HG03558 (cell line): ENCODE measurements around the gene ZNFX1.

Experiments used
- ATAC-seq: cut with Tn5 transposase; IDR thresholded peaks from one replicate; pipeline ENCODE4 v1.9.1; 2021; ENCODE audit warnings: moderate number of reproducible peaks; ENCODE audit not compliant: unreplicated experiment; ENCODE audit errors: extremely low read depth

Gene ZNFX1

GRCh38 chr20:49280463-49281058 lies 2.7 kb upstream of the ZNFX1 start:
- no peak for ATAC-seq

DNA sequence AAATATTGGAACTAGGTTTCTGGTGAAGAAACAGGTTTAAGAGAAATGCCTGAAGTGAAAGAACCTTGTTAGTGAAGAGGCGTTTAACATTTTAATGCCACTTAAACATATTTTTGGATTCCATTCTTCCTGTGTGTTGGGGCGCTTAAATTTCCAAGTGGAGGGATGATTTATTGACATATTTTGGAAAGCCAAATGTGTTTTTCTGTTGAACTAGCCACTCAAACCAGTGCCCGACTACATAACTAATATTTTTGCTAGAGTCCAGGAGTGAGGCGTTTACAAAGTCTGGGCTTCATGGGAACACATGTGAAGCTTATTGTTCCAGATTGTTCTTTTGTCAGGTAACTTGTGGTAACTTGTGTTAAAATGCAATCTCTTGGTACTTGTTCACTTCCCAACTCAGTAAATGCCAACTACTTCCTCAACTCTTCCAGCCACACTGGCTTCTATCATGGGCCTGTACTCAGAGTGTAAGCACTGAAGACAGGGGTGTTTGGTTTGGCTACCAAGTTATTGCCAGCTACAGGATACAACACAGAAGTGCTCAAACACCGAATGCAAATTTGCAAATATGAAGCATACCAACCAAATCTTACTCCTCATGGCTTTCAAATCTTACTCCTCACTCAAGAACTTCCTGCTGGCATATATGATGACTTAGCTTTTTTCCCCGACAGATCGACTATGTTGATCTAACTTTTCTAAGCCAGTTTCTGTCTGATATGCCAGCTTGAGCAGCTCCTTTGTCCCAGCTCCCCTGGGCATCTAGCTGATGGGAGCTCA lies 2.0 kb upstream of the ZNFX1 start:
- no peak for ATAC-seq

DNA sequence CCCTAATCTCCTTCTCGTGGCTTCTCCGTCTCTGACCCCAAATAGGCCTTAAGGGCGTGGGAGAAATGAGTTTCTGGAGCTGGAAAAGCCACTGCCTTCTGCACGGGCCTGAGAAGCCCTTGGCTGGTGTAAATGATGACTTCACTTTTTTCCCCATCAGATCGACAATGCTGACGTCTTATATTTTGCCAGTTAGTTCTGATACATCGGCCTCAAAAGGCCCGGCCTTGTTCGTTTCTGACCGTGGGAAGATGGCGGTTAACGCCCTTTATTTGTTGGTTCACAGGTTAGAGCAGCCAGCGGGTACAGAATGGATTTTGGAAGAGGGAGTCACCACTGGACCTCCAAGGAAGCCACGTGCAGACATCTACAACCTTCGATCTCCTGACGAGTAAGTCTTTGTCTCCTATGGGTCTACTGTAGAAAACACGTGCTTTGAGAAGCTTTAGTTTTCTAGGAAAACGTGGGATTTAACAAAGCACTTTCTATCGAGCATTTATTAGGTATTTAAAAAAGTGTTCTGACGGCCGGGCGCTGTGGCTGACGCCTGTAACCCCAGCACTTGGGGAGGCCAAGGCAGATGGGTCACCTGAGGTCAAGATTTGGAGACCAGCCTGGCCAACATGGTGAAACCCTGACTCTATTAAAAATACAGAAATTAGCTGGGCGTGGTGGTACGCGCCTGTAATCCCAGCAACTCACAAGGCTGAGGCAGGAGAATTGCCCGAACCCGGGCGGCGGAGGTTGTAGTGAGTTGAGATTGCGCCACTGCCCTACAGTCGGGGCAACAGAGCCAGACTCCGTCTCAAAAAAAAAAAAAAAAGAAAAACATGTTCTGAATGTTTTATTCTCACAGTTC lies 1.2 kb upstream of the ZNFX1 start:
- no peak for ATAC-seq

DNA sequence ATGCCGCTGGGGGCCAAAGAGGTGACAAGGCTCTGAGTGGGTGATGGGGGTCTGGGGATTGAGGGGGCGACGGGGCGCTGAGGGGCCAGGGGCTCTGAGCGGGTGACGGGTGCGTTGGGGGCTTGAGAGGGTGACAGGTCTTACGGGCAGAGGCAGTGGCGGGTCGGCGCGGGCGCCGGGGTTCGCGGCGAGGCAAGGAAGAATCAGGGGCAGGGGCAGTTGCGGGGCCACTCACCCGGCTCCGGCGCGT lies 146 bp downstream of the ZNFX1 start:
- ATAC-seq: no peak

DNA sequence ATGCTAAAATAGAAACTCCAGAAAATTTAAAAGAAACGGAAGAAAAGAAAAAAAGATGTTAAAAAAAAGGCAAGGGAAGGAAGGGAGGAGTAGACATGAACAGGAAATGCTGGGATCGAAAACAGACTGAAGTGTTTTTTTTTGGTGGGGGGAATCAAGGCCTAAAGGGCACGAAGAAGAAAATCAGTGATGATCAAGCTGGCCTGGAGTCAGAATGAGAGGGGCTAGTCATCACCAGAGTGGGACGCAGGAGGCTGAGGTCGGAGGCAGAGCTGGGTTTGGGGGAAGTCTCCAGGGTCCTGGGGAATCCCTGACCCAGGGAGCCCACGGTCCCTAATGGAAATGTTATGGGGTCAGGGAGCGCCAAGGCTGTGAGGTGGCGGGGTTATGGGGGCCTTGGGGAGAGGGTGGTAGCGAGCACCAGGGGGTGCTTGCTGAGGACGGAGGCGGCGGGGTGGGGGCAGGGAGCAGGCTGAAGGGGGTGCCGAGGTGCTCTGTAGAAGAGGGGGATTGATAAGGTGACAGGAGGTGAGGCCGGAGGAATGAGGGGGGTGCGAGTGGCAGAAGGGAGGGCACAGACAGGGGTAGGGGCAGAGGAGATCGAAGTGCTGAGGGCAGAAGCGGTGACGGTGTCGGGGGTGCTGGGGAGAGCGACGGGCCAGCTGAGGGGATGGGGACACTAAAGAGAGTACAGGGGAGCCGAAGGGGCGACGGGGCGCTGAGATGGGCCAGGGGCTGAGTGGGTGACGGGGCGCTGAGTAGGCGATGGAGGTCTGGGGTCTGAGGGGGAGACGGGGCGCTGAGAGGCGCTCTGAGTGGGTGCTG lies 684 bp downstream of the ZNFX1 start:
- no peak for ATAC-seq

DNA sequence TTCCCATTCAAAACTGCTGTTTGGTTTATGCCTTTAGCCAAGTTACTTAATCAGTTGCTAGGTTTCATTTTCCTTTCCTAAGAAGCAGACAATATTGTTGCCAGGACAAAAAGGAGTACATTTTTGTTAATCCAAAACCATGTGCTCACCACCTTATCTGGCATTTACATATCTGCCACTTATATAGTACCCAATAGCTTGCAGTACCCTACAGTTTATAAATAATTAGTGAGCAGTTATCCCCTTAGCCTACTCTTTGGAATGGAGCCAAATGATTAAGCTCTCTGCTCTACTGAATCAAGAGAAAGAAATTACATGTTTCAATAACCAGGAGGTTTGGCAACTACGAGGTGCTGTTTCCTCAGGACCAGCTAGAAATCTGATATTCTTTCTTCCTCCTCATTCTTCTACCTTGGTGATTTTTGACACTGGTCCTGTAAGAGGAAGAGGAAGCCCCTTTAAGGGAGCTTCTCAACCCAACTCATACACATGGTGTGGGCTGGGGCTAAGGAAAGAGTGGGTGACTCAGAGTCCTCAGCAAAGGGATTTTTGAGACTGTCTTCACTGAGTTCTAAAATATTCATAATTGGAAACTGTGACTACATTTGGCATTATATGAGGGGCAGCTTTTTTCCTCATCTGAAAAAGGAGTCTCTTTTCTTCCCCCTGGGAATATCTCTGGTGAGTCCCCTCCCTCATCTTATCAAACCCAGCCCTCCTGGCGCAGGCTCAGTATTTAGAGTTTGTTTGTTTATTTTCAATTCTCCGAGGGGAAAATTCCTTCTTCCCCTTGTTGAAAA lies 1.5 kb downstream of the ZNFX1 start:
- no peak for ATAC-seq

DNA sequence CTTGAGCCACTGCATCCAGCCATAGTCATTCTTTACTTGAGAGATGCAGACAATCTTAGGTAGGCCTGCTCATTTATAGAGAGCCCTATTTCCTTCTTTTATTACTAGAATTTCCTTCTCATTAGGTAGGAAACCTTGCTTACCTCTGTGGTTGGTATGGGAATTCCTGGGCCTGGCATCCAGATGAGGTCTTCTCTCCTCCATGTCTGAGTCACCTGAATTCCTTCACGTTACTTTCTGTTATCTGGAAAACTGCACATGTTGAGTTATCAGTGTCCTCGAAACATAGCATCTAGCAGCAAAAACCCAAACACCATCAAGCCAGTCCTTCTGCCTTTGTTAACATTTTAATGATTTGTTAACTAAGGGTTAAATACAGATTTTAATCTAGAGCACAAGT lies 2.2 kb downstream of the ZNFX1 start:
- no peak for ATAC-seq

- ATAC-seq: no peak
These were observed 2.6 kb downstream of the ZNFX1 start for GRCh38 chr20:49275216-49275615.

- no peak for ATAC-seq
These were observed 4.1 kb downstream of the ZNFX1 start for GRCh38 chr20:49273696-49274277.

DNA sequence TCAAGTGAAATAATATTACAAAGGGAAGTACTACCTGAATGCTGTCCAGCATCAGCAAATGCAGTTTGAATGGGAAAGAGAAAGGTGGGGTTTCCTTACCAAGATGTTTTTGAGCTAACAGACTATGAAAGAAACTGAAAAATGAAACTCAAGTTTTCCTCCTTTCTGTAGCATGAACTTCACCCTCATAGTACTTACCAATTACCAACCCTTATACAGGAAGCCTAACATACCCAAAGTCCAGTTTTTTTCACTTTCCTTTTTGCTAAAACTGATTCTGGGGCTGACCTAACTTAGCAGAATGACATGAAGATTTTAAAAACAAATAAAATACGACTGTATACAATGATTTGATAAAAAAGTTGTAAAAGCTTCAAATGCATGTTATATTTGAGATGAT lies 5.2 kb downstream of the ZNFX1 start:
- ATAC-seq: no peak

GRCh38 chr20:49270736-49271135 lies 7.1 kb downstream of the ZNFX1 start:
- no peak for ATAC-seq

DNA sequence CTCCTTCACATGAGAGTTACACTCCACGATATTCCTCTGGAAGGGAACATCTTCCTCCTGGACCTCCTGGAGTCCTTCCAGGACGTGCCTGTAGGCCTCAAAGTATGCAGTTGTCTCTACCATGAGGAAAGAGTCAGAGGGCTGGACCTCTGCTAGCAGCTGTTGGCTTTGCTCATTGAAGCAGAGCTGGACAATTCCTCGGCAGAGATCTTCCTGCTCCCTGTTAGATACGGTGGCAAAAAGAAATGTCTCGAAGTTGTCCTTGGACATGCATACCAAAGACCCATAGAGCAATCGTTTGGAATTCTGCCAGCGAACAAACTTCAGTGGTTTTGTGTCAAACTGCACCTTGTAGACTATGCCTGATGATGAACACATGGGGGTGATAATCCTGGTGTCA lies 7.7 kb downstream of the ZNFX1 start:
- no peak for ATAC-seq

- ATAC-seq: no peak
These were observed 9.1 kb downstream of the ZNFX1 start for GRCh38 chr20:49268600-49269365.

DNA sequence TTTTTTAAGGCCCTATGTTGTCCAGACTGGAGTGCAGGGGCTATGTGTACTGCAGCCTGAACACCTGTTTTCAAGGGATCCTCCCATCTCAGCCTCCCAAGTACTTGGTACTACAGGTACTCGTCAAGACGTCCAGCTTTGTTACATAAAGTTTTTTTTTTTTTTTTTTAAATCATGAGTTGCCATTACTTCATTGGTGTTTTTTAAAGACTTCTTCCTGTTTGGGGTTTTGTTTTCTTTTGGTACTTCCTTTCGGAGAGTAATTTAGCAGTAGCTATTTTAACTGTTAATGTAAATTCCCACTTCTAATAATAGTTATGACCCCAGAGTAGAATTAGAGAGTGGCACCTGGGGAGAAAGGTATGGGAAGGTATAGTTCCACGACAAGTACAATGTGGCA lies 10.5 kb downstream of the ZNFX1 start:
- no peak for ATAC-seq

- no peak for ATAC-seq
These were observed 15.4 kb downstream of the ZNFX1 start for GRCh38 chr20:49262444-49262843.

DNA sequence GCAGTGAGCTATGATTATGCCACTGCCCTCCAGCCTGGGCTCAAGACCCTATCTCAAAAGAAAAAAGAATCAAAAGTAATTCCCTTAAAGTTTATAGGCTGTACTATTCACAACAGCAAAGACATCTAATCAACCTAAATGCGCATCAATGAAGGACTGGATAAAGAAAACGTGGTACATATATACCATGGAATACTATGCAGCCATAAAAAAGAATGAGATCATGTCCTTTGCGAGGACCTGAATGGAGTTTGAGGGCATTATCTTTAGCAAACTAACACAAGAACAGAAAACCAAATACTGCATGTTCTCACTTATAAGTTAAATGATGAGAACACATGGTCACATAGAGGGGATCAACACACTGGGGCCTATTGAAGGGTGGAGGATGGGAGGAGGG lies 16.7 kb downstream of the ZNFX1 start:
- no peak for ATAC-seq

DNA sequence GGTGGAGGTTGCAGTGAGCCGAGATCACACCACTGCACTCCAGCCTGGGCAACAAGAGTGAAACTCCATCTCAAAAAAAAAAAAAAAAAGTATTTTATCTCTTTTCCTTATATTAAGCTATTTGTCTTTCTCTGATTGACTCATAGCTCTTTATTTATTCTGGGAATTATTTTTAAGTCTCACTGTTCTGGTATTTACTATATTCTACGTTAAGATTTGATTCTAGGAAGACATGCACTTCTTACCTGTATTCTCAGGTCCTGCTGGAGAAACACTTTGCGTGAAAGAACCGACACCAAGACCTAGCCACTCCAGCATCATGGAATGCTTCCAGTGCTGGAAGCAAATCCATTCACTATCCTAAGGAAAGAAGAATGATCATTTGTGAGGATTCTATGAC lies 17.6 kb downstream of the ZNFX1 start:
- no peak for ATAC-seq

DNA sequence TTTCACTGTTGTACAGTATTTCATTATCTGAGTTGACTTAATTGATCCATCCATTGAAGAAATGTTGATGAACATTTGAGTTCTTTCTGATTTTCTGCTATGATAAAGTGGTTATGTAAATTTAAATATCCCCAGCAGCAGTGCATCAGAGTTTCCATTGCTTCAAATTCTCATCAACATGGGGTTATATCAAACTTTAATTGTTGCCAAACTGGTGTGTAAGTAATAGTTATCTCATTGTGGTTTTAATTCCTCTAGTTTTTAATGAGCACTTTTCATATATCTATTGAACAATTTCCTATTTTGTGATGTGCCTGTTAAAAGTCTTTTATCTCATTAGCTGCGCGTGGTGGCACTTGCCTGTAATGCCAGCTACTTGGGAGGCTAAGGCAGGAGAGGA lies 18.1 kb downstream of the ZNFX1 start:
- no peak for ATAC-seq

- ATAC-seq: no peak
These were observed 18.6 kb downstream of the ZNFX1 start for GRCh38 chr20:49259284-49259683.
